ENCODE measurements around the gene AFG1L.

DNA sequence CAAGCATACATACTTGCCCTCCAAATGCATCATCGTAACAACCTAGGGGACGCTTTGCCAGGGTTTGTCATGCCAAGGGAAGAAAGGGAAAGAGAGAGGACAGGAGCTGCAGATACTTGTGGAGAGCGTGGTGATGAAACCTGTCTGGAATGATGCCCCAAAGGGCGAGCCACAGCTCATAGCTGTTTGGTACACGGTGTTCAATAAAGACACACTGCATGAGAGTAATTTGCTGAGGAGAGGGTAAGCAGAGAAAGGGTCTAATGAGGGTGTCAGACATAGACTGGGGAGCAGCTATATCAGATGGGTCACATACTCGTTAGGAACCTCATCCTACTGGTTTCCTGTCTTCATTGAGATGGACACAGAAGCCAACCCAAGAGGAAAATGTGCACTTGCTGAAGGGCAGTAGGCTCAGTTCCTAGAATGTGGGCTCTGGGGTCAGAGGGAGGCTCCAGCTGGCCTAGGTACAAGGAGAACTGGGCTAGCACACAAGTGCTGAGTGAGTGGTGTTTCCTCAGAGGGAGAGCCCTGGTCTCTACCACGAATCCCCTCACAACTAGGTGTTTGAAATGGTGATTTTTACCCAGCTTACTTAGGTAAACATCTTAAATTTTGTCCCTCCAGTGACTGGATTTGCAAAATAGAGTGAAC lies 260.7 kb downstream of the AFG1L start:
- TF ChIP-seq CTCF (conservative IDR thresholded peaks at IDR 0.05 in 1 of 2, IDR thresholded peaks at IDR 0.05 in 1 of 2; ENCODE audit: low read depth in 1 of 2, low read length in 2 of 2) (no peak), EZH2 (IDR thresholded peaks at IDR 0.05; ENCODE audit: low read length, missing control alignments) (no peak)
